HepG2 (cell line): ENCODE data around the gene AMIGO1. TPM values are rescaled to one million over a fixed set of nuclear protein-coding genes. Genes with fewer than 3 reads are reported as not detected.

ENCODE experiments used
- ATAC-seq: fragments of 200-7000 bp; cut with Tn5 transposase; 3 replicates; pipeline ENCODE4 v1.9.1; 2020; ENCODE audit warnings: mild to moderate bottlenecking, moderate library complexity
- BruUV-seq: library from RNA; stranded (reverse); fragments of 400-500 nt; replicated peaks from 2 replicates; lab custom pipeline; 2021; lab: Mats Ljungman, UMichigan
- CTCF ChIA-PET: fragments of 300-600 bp; formaldehyde crosslinking; extraction: SDS; loops from one replicate; lab custom pipeline; 2021; ENCODE audit warnings: low total read pairs, inconsistent platforms, low intra/inter-chr PET ratio; lab: Yijun Ruan, JAX
- POLR2A ChIA-PET: fragments of 350-600 bp; sonication (Branson Sonifier 250); formaldehyde crosslinking; loops from one replicate; lab custom pipeline; 2020; ENCODE audit warnings: antibody characterized with exemption, inconsistent platforms; lab: Yijun Ruan, JAX
- DNase-seq: peaks from one replicate; pipeline ENCODE4 v3.0.0-alpha.2; 2015; ENCODE audit warnings: low spot score
- FAIRE-seq: peaks from 3 replicates; lab custom pipeline; 2011; peaks lifted over from hg19 to GRCh38; lab: Jason Lieb, UNC
- H2AFZ ChIP-seq: one replicate; pipeline ENCODE4 v1.6.1; 2011; ENCODE audit warnings: low read length, inconsistent platforms
- H3K27ac ChIP-seq: fragments of 300-600 bp; 3 replicates; pipeline ENCODE4 v1.8.0; 2011; ENCODE audit warnings: mixed run types, mild to moderate bottlenecking, mixed read lengths, low read length, inconsistent platforms; ENCODE audit not compliant: insufficient read depth; ENCODE audit errors: extremely low read length
- H3K27me3 ChIP-seq, 2 experiments: fragments of 200-600 bp in 1 of 2; 2 replicates in 1 of 2; 3 replicates in 1 of 2; pipeline versions ENCODE4 v1.6.0 to v1.8.0; 2011; ENCODE audit warnings: low read length in 2 of 2, mild to moderate bottlenecking in 2 of 2, moderate library complexity in 2 of 2, inconsistent platforms in 1 of 2; ENCODE audit not compliant: insufficient read depth in 2 of 2, control insufficient read depth in 1 of 2
- H3K36me3 ChIP-seq, 2 experiments: fragments of 200-600 bp in 1 of 2; replicated peaks in 1 of 2; 2 replicates in 1 of 2; 3 replicates in 1 of 2; pipeline versions ENCODE4 v1.5.1 to v1.8.0; 2011; ENCODE audit warnings: low read length in 2 of 2, inconsistent platforms in 1 of 2; ENCODE audit not compliant: insufficient read depth in 2 of 2, control insufficient read depth in 1 of 2
- H3K4me1 ChIP-seq: 2 replicates; pipeline ENCODE4 v1.5.1; 2012; ENCODE audit warnings: low read length, inconsistent platforms; ENCODE audit not compliant: insufficient read depth
- H3K4me2 ChIP-seq: 2 replicates; pipeline ENCODE4 v1.6.0; 2011; ENCODE audit warnings: low read depth, low read length, inconsistent platforms
- H3K4me3 ChIP-seq, 3 experiments: fragments of 200-600 bp in 1 of 3; sonication (generic), shearing (Covaris generic) in 1 of 3; replicated peaks in 1 of 3; 2 replicates each; pipeline ENCODE4 v1.5.1; 2011 to 2016; ENCODE audit warnings: low read length in 3 of 3, inconsistent platforms in 2 of 3, low read depth in 2 of 3, mild to moderate bottlenecking in 2 of 3, control low read depth in 1 of 3, mixed read lengths in 1 of 3; ENCODE audit not compliant: insufficient read depth in 1 of 3
- H3K79me2 ChIP-seq: one replicate; pipeline ENCODE4 v1.6.1; 2011; ENCODE audit warnings: low read length, inconsistent platforms; ENCODE audit not compliant: insufficient read depth
- H3K9ac ChIP-seq: 2 replicates; pipeline ENCODE4 v1.6.0; 2011; ENCODE audit warnings: mild to moderate bottlenecking, low read depth, low read length, inconsistent platforms; ENCODE audit not compliant: insufficient read depth
- H3K9me3 ChIP-seq: 2 replicates; pipeline ENCODE4 v1.5.1; 2012; ENCODE audit warnings: mild to moderate bottlenecking, low read length
- H4K20me1 ChIP-seq: 2 replicates; pipeline ENCODE4 v1.6.0; 2011; ENCODE audit warnings: inconsistent platforms, mild to moderate bottlenecking, low read length, moderate library complexity; ENCODE audit not compliant: insufficient read depth
- E2F2 ChIP-seq: sonication (generic); formaldehyde crosslinking; IDR thresholded peaks from 2 replicates; pipeline ENCODE4 v1.4.0; 2020; ENCODE audit warnings: missing genetic modification reagents, borderline replicate concordance
- NFIB ChIP-seq: sonication (generic); formaldehyde crosslinking; IDR thresholded peaks from 2 replicates; pipeline ENCODE4 v1.9.0; 2021; ENCODE audit warnings: missing genetic modification reagents, mild to moderate bottlenecking, borderline replicate concordance
- RBM22 ChIP-seq: fragments of 200-400 bp; formaldehyde crosslinking; optimal IDR thresholded peaks from 2 replicates; pipeline ENCODE3; 2017; ENCODE audit warnings: mild to moderate bottlenecking, low read length, moderate library complexity
- RORA ChIP-seq: sonication (generic); formaldehyde crosslinking; IDR thresholded peaks from 2 replicates; pipeline ENCODE4 v1.5.0; 2020; ENCODE audit warnings: mild to moderate bottlenecking, missing genetic modification reagents, moderate library complexity
- ZBTB43 ChIP-seq: sonication (generic); formaldehyde crosslinking; conservative IDR thresholded peaks from 2 replicates; pipeline ENCODE4 v1.4.0; 2020; ENCODE audit warnings: missing genetic modification reagents
- ZNF326 ChIP-seq: sonication (generic); formaldehyde crosslinking; IDR thresholded peaks from 2 replicates; pipeline ENCODE4 v1.4.0; 2020; ENCODE audit warnings: missing genetic modification reagents, borderline replicate concordance
- ZNF430 ChIP-seq: sonication (generic); formaldehyde crosslinking; IDR thresholded peaks from 2 replicates; pipeline ENCODE4 v1.9.0; 2021; ENCODE audit warnings: mild to moderate bottlenecking, missing genetic modification reagents
- ZNF546 ChIP-seq: sonication (generic); formaldehyde crosslinking; conservative IDR thresholded peaks from 2 replicates; pipeline ENCODE4 v1.8.1; 2023; ENCODE audit warnings: mild to moderate bottlenecking, missing genetic modification reagents
- ZSCAN22 ChIP-seq: sonication (generic); formaldehyde crosslinking; IDR thresholded peaks from 2 replicates; pipeline ENCODE4 v1.4.0; 2020; ENCODE audit warnings: mild to moderate bottlenecking, missing genetic modification reagents
- ZZZ3 ChIP-seq: sonication (generic); formaldehyde crosslinking; IDR thresholded peaks from 2 replicates; pipeline ENCODE4 v1.4.0; 2020; ENCODE audit warnings: missing genetic modification reagents, mild to moderate bottlenecking, borderline replicate concordance
- WGBS: methylation state at CpG from one replicate; pipeline ENCODE4 v1.1.6; 2017; ENCODE audit warnings: low lambda C conversion rate; 5-methylcytosine and 5-hydroxymethylcytosine counted together
- in situ Hi-C: cut with HindIII; loops from 2 replicates; pipeline ENCODE4 v1.10.0; 2017; ENCODE audit warnings: low pct_unique_long_range_greater_than_20kb; ENCODE audit not compliant: extremely low pct_ligation_motif_present
- intact Hi-C: fragments of 100-400 bp; cut with micrococcal nuclease; formaldehyde crosslinking; loops from one replicate; pipeline ENCODE4 v1.10.0; 2022; ENCODE audit not compliant: unreplicated experiment
- polyA plus RNA-seq, 8 experiments: library from polyadenylated mRNA; depleted of rRNA in 3 of 8; stranded (reverse) in 7 of 8; unstranded in 1 of 8; fragments of >200 nt; fragmentation: Illumina TruSeq in 4 of 8; extraction: Trizol in 4 of 8; gene quantifications; 2 replicates each; pipeline versions ENCODE4 v1.2.1 to v1.2.3, GENCODE V29; 2011 to 2016; ENCODE audit warnings: low read depth in 4 of 8, missing spikeins in 1 of 8, mixed read lengths in 1 of 8; ENCODE audit not compliant: insufficient read depth in 1 of 8
- total RNA-seq, 5 experiments: library from RNA; depleted of rRNA; stranded (reverse); fragments of >200 nt; fragmentation: Illumina TruSeq; extraction: Trizol; gene quantifications; 2 replicates each; pipeline ENCODE4 v1.2.3, GENCODE V29; 2016; ENCODE audit warnings: low read depth in 1 of 5

The AMIGO1 gene
- total and polyA plus RNA-seq, 2 of the 13 experiments (the other 11 are each of a cell fraction or from before 2014, with no cell fraction given): 0.40 to 1.3 TPM

GRCh38 chr1:109472779-109473178, 36.7 kb downstream of the AMIGO1 start:
- Histone ChIP-seq H3K4me2 (no peak overlapping the region), H3K9ac (no peak overlapping the region), H3K27ac (no peak overlapping the region), H3K9me3 (no peaks in the 10 kb centered on the region)
- in situ Hi-C loops: no loop called here
- no peak for FAIRE-seq
- TF ChIP-seq ZNF326 (CRISPR knock-in tag): no peak
- TF ChIP-seq ZNF430 (CRISPR knock-in tag): no peak
- no peak for TF ChIP-seq ZSCAN22
- TF ChIP-seq ZNF546: no peak
- TF ChIP-seq, all 625 proteins: peak for 0
- ChIA-PET CTCF (no interaction called here), POLR2A (no interaction called here)
- Histone ChIP-seq H3K27me3 (peaks cover 0 to 42% of the 10 kb centered on the region in 2 experiments; a peak in 4 of 5 replicates), H3K36me3 (no peaks in the 10 kb centered on the region), H3K4me1 (no peaks in the 10 kb centered on the region), H4K20me1 (no peaks in the 10 kb centered on the region), H2AFZ (no peak overlapping the region), H3K4me3 (no peak overlapping the region), H3K79me2 (no peaks in the 10 kb centered on the region)
- 32% methylated on average over 3 of the region's 3 CpGs for WGBS
- ATAC-seq (no peak), DNase-seq (no peak)
- BruUV-seq: no TSS peak
- intact Hi-C loops: no loop called here

- Histone ChIP-seq H3K79me2 (no peaks in the 10 kb centered on the region), H3K4me3 (no peak overlapping the region), H2AFZ (no peak overlapping the region), H3K9me3 (no peaks in the 10 kb centered on the region), H3K27ac (no peak overlapping the region), H3K4me2 (no peak overlapping the region), H3K36me3 (no peaks in the 10 kb centered on the region), H3K4me1 (peaks cover 11% of the 10 kb centered on the region), H3K27me3 (peaks cover 0 to 51% of the 10 kb centered on the region in 2 experiments; a peak in 4 of 5 replicates), H4K20me1 (no peaks in the 10 kb centered on the region), H3K9ac (no peak overlapping the region)
- no peak for DNase-seq
- no peak for FAIRE-seq
- ChIA-PET POLR2A (no interaction called here), CTCF (no interaction called here)
- ATAC-seq: no peak
- in situ Hi-C loops: no loop called here
- intact Hi-C loops: no loop called here
- 37% methylated on average over 6 of the region's 6 CpGs for WGBS
- BruUV-seq: no TSS peak
- TF ChIP-seq ZBTB43 (CRISPR knock-in tag) (no peak), RBM22 (no peak), NFIB (CRISPR knock-in tag) (no peak), E2F2 (CRISPR knock-in tag) (no peak), ZZZ3 (CRISPR knock-in tag) (no peak), RORA (CRISPR knock-in tag) (no peak)
These were observed 39.3 kb downstream of the AMIGO1 start for GRCh38 chr1:109470245-109470644.
